Peyer's patch (tissue), 4 donors: Measurements from ENCODE around the gene SLC25A17.
A peak's percentile ranks its signal among the peaks of the same experiment; 100 is the strongest.

Source experiments
- POLR2A ChIP-seq, 2 donors: fragments of 450-650 bp; IDR thresholded peaks; one replicate each; pipeline ENCODE4 v1.5.1; 2017; ENCODE audit warnings: antibody characterized with exemption in 2 of 2, mild to moderate bottlenecking in 2 of 2, moderate library complexity in 2 of 2
- TF ChIP-seq, protein P1 (sequence below), 6 experiments: fragments of 450-650 bp in 4 of 6; fragments of 200-600 bp in 2 of 6; sonication (generic) in 1 of 6; IDR thresholded peaks; one replicate each; pipeline ENCODE4 v1.5.1; 2017 to 2019; ENCODE audit warnings: antibody characterized with exemption in 6 of 6, mild to moderate bottlenecking in 3 of 6, moderate library complexity in 1 of 6

DNA sequence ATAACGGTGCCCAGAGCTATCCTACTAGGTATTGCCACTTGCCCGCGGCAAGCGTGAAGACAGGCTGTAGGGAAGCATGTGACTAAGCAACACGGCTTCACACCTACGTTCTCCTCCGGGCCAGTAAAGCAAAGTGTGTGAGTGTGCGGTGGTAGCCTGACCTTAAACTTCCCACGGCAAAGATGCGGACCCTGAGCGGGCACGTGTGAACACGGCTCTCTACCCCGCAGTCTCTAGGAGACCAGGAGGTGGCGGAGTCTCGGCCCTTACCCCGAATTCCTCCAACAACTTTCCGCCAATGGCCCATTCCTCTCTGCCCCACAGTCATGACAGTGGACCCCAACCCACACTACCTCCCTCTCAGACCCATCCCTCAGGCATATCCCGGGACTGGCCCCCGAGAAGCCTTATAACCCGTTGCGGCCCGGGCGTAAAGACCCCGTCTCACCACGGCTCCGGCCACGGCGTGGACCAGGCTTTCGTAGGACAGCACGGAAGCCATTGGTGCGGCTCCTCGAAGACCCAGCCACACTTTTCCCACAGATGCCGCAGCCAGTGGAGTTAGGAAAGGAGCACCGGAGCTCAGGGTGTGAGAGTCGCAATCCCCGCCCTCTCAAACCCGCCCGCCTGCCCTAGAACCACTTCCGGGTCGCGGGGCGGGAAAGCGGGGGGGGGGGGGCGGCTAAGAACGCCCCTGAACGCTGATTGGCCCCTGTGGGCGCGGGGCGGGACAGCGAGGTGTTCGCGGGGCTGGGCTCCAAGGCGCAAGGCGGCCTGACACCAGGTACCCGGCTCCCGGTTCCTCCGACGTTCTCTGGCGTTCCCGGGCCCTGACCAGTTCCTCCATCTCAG, at the start of gene SLC25A17:
- TF ChIP-seq, protein P1, sequence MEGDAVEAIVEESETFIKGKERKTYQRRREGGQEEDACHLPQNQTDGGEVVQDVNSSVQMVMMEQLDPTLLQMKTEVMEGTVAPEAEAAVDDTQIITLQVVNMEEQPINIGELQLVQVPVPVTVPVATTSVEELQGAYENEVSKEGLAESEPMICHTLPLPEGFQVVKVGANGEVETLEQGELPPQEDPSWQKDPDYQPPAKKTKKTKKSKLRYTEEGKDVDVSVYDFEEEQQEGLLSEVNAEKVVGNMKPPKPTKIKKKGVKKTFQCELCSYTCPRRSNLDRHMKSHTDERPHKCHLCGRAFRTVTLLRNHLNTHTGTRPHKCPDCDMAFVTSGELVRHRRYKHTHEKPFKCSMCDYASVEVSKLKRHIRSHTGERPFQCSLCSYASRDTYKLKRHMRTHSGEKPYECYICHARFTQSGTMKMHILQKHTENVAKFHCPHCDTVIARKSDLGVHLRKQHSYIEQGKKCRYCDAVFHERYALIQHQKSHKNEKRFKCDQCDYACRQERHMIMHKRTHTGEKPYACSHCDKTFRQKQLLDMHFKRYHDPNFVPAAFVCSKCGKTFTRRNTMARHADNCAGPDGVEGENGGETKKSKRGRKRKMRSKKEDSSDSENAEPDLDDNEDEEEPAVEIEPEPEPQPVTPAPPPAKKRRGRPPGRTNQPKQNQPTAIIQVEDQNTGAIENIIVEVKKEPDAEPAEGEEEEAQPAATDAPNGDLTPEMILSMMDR (IDR thresholded peaks at IDR 0.05): peak in 5 of 6 experiments; percentile 28 to 56 (median 37)
- peak in 1 of 2 donors; percentile 34 for TF ChIP-seq POLR2A (IDR thresholded peaks at IDR 0.05)
